Activated CD4-positive, alpha-beta memory T cell treated with anti-CD3 and anti-CD28 coated beads, Interleukin-2, amount 10 ng/mL, durations not matched to agents 7 days and 5 days (primary cell): Measurements from ENCODE around the gene PDGFC. TPM values are rescaled to one million over a fixed set of nuclear protein-coding genes. Genes with fewer than 3 reads are reported as not detected.
"Not testable (repeated sequence)": the region's sequence is repeated elsewhere in the genome, so short reads cannot be mapped to it uniquely, and the experiment has no call there.

Experiments used
- CTCF ChIA-PET: fragments of 350-600 bp; sonication (Branson Sonifier 250); formaldehyde crosslinking; loops from one replicate; lab custom pipeline; 2021; ENCODE audit warnings: antibody characterized with exemption, inconsistent platforms; lab: Charles Lee
- POLR2A ChIA-PET: fragments of 350-600 bp; sonication (Branson Sonifier 250); formaldehyde crosslinking; loops from one replicate; lab custom pipeline; 2021; ENCODE audit warnings: antibody characterized with exemption; lab: Charles Lee
- DNase-seq: peaks from one replicate; pipeline ENCODE4 v3.0.0-alpha.2; 2020
- H3K27ac Mint-ChIP-seq: one replicate; pipeline ENCODE4 v1.8.0; 2021; ENCODE audit warnings: mild to moderate bottlenecking, mixed read lengths
- H3K27me3 Mint-ChIP-seq: one replicate; pipeline ENCODE4 v1.8.0; 2021; ENCODE audit warnings: mixed read lengths
- H3K36me3 Mint-ChIP-seq: one replicate; pipeline ENCODE4 v1.8.0; 2021; ENCODE audit warnings: low read depth, mixed read lengths
- H3K4me1 Mint-ChIP-seq: one replicate; pipeline ENCODE4 v1.8.0; 2021; ENCODE audit warnings: mixed read lengths
- H3K4me3 Mint-ChIP-seq: one replicate; pipeline ENCODE4 v1.8.0; 2021; ENCODE audit warnings: mild to moderate bottlenecking, mixed read lengths
- H3K9me3 Mint-ChIP-seq: one replicate; pipeline ENCODE4 v1.8.0; 2021; ENCODE audit warnings: mixed read lengths
- total RNA-seq, 2 experiments: library from RNA; stranded (reverse); gene quantifications; one replicate each; pipeline ENCODE4 v1.2.3, GENCODE V29; 2021

PDGFC gene
- total RNA-seq, 2 experiments from 2014 or later = not detected

DNA sequence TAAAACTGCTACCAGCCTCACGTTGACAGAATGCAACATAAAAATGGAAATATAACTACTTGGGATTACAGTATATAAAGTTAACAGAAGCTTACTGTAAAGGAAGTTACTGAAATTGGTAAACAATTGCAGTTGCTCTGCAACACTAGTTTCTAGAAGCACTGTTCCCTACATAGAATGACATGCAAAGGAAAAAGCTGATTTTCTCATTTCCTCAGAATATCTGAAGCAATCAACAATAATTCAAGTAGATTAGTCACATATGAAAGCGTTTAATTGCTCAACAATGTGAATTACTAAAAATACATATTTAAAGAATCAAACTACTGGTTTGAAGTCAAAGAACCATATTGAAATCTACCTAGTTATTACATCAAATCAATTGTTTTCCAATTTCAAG lies 31.8 kb downstream of the PDGFC start:
- Mint-ChIP-seq H3K36me3 (no peaks in the 10 kb centered on the region), H3K9me3 (no peaks in the 10 kb centered on the region), H3K27me3 (no peaks in the 10 kb centered on the region), H3K4me1 (no peaks in the 10 kb centered on the region), H3K4me3 (no peak overlapping the region), H3K27ac (no peak overlapping the region)
- ChIA-PET POLR2A (no interaction called here), CTCF (no interaction called here)
- no peak for DNase-seq

DNA sequence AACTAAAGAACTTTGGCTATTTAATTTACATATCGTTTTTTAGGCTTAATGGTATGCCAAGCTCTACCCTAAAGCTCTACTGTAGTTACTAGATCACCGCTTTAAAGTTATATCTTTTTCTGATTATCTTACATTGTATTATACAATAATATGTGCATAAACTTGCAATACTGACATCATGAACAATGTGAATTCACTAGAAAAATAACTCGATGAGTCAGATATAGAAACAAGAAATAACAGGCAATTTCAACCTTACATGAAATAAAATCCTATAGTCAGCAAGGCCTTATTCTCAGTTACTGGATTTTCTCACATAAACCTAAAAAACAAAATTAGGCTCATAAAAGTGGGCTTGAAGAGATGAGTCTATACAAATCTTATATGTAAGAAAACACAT lies 32.5 kb downstream of the PDGFC start:
- Mint-ChIP-seq H3K9me3 (no peaks in the 10 kb centered on the region), H3K27ac (no peak overlapping the region)
- POLR2A ChIA-PET = no interaction called here

DNA sequence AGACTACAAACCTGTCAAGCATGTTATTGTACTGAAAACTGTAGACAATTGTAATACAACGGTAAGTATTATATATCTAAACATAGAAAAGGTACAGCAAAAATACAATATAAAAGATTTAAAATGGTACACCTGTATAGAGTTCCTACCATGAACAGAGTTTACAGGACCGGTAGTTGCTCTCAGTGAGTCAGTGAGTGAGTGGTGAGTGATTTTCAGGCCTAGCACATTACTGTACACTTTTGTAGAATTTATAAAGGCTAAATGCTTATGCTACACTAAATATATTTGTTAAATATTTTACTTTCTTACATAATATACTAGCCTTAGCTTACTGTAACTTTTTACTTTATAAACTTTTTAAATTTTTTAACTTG lies 37.4 kb downstream of the PDGFC start:
- POLR2A ChIA-PET = no interaction called here

More for the DNA sequence above, 32.5 kb downstream of the PDGFC start:
- Mint-ChIP-seq H3K27me3 (no peaks in the 10 kb centered on the region), H3K4me1 (no peaks in the 10 kb centered on the region), H3K36me3 (no peaks in the 10 kb centered on the region), H3K4me3 (no peak overlapping the region)
- CTCF ChIA-PET = no interaction called here
- no peak for DNase-seq

DNA sequence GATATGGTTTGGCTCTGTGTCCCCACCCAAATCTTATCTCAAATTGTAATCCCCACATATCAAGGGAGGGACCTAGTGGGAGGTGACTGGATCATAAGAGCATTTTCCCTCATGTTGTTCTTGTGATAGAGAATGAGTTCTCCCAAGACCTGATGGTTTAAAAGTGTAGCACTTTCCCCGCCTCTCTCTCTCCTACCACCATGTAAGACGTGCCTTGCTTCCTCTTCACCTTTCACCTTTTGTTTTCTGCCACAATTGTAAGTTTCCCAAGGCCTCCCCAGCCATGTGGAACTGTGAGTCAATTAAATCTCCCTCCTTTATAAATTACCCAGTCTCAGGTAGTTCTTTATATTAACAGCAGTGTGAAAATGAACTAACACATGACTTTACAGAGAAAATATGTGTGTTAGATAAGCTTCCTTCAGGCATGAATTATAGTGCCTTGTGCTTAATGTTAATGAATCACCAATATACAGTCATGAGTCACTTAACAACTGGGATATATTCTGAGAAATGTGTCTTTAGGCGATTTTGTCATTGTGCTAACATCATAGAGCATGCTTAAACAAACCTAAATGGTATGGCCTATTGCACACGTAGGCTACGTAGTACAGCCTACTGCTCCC lies 37.9 kb downstream of the PDGFC start:
- Mint-ChIP-seq H3K27ac (no peak overlapping the region), H3K9me3 (peaks cover 2% of the 10 kb centered on the region), H3K4me3 (no peak overlapping the region), H3K27me3 (no peaks in the 10 kb centered on the region), H3K4me1 (no peaks in the 10 kb centered on the region), H3K36me3 (no peaks in the 10 kb centered on the region)
- ChIA-PET CTCF (no interaction called here), POLR2A (no interaction called here)
- no peak for DNase-seq

More for the DNA sequence above, 37.4 kb downstream of the PDGFC start:
- Mint-ChIP-seq H3K4me3 (no peak overlapping the region), H3K4me1 (no peaks in the 10 kb centered on the region), H3K27ac (no peak overlapping the region), H3K27me3 (no peaks in the 10 kb centered on the region), H3K36me3 (no peaks in the 10 kb centered on the region), H3K9me3 (peaks cover 2% of the 10 kb centered on the region)
- CTCF ChIA-PET = no interaction called here
- no peak for DNase-seq

DNA sequence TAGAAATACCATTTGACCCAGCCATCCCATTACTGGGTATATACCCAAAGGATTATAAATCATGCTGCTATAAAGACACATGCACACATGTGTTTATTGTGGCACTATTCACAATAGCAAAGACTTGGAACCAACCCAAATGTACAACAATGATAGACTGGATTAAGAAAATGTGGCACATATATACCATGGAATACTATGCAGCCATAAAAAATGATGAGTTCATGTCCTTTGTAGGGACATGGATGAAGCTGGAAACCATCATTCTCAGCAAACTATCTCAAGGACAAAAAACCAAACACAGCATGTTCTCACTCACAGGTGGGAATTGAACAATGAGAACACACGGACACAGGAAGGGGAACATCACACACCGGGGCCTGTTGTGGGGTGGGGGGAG lies 39.2 kb downstream of the PDGFC start:
- H3K9me3 Mint-ChIP-seq, POLR2A ChIA-PET, H3K27ac Mint-ChIP-seq, H3K4me1 Mint-ChIP-seq, H3K27me3 Mint-ChIP-seq, H3K4me3 Mint-ChIP-seq, CTCF ChIA-PET, H3K36me3 Mint-ChIP-seq, DNase-seq: not testable (repeated sequence)

DNA sequence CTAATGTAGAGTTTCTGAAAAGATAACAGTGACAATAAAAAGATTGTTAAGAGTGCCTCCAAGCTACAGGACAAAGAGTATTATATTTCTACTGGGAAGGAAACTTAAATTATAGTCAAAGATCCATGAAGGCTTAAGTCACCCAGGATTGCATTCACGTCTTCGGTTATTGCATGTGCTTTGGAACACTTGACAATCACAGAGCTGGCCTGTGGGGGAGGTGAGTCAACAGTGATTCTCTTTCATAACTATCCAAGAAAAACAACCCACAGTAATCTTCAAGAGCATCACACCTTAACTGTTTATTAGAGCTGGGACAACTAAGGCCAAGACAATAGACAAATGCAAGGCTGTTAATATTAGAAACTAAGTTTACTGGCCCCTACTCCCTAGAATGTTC lies 40.3 kb downstream of the PDGFC start:
- no peak for DNase-seq
- ChIA-PET POLR2A (no interaction called here), CTCF (no interaction called here)
- H3K36me3 Mint-ChIP-seq = no peaks in the 10 kb centered on the region
- H3K27ac Mint-ChIP-seq = no peak overlapping the region
- no peaks in the 10 kb centered on the region for H3K4me1 Mint-ChIP-seq
- H3K4me3 Mint-ChIP-seq = no peak overlapping the region
- H3K27me3 Mint-ChIP-seq = no peaks in the 10 kb centered on the region
- H3K9me3 Mint-ChIP-seq = peaks cover 7% of the 10 kb centered on the region

DNA sequence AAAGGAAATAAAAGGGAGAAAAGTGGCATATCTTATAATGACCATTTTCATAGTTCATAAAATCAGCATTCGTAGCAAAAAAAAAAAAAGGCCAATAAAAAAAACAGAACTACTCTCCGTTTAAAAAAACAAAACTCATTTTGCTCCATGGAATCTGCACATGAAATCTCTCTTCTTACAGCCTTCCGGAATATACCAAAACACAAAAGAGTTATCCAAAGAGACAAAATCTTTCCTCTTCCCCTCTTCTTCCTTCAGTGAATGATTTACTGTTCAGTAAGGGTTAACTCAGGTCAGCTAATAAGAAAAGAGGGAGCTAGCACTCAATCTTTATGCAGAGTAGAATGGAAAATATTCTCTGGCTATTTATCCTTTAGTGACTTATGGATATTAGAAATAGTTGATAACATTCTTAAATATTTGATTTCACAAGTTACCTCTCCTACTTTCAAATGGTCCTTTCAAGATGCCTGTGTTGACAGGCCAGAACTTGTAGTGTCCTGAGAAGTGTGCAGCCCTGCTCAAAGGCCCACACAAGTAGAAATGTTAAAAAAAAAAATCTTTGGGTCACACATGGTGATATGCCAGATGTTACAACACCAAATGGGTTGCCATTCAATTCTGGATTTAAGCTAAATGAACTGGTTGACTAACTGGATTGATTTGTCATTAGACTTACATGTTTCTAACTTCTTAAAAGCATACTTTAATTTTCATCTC lies 42.1 kb downstream of the PDGFC start:
- ChIA-PET CTCF (no interaction called here), POLR2A (no interaction called here)
- Mint-ChIP-seq H3K4me3 (no peak overlapping the region), H3K9me3 (peaks cover 7% of the 10 kb centered on the region), H3K27me3 (no peaks in the 10 kb centered on the region), H3K4me1 (no peaks in the 10 kb centered on the region), H3K36me3 (no peaks in the 10 kb centered on the region), H3K27ac (no peak overlapping the region)
- no peak for DNase-seq

DNA sequence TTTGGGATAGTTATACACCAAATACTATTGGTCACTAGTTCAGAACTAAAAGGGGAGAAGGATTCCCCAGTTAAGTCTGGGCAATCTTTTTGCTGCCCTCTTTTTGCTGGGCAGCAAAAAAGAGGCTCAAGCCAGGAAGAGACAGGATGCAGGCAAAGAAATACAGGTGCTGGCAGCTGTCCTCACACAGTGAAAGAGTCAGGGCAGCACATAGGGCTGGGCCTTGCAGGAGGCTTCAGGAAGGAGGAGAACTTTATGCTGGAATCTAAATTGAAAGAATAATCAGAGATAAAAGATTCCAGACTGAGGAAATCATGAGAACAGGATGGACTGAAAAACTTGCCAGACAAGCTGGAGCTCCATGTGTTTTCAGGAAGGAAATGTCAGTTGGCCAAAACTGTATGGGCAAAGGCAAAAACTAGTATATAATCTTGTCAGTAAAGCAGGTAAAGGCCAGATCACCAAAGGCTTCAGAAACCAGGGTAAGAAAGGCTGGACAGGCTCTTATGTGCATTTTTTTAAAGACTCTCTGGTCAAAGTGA lies 46.8 kb downstream of the PDGFC start:
- Mint-ChIP-seq H3K36me3 (no peaks in the 10 kb centered on the region), H3K4me3 (no peak overlapping the region), H3K9me3 (peaks cover 5% of the 10 kb centered on the region), H3K4me1 (no peaks in the 10 kb centered on the region), H3K27ac (no peak overlapping the region), H3K27me3 (no peaks in the 10 kb centered on the region)
- CTCF ChIA-PET = no interaction called here
- POLR2A ChIA-PET = no interaction called here
- no peak for DNase-seq

DNA sequence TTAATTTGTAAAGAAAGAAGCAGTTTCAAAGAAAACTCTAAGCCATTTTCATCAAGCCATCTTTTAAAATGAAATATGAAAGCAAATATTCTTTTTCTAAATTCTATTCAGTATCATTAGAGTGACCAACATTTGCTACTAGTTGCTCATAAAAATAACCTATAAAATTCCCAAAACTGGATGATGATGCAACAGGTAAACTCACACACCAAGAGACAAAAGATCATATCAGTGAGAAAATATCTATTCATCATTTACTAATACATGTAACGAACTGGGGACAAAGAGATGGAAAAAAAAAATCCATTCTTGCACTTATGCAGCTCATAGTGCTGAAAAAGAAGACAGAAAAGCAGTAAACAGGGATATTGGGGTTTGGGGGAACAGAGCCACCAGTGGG lies 48.1 kb downstream of the PDGFC start:
- H3K4me3 Mint-ChIP-seq = no peak overlapping the region
- no peaks in the 10 kb centered on the region for H3K27me3 Mint-ChIP-seq
- peaks cover 5% of the 10 kb centered on the region for H3K9me3 Mint-ChIP-seq
- H3K4me1 Mint-ChIP-seq = no peaks in the 10 kb centered on the region
- no peaks in the 10 kb centered on the region for H3K36me3 Mint-ChIP-seq
- CTCF ChIA-PET = no interaction called here
- no peak for DNase-seq
- POLR2A ChIA-PET = no interaction called here
- no peak overlapping the region for H3K27ac Mint-ChIP-seq

DNA sequence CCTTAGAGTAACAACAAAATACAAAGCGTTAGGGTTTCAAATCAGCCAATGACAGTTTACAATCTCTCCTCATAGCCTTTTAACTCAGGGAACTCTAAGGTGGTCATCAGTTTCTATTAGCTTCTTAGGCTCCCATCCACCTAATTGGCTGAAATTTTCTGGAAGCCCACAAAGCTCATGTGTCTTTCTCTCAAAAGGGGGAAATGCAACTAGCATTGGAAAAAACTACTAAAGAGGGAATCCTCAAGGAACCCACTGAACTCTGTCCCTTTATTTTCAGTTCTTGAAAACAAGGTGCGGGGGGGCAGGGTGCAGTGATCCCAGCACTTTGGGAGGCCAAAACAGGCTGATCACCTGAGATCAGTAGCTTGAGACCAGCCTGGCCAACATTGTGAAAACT lies 56.4 kb downstream of the PDGFC start:
- peaks cover 4% of the 10 kb centered on the region for H3K9me3 Mint-ChIP-seq
- no peak overlapping the region for H3K27ac Mint-ChIP-seq
- POLR2A ChIA-PET = no interaction called here
- no peak overlapping the region for H3K4me3 Mint-ChIP-seq
- no peak for DNase-seq
- H3K4me1 Mint-ChIP-seq = no peaks in the 10 kb centered on the region
- no peaks in the 10 kb centered on the region for H3K27me3 Mint-ChIP-seq
- no peaks in the 10 kb centered on the region for H3K36me3 Mint-ChIP-seq
- CTCF ChIA-PET = no interaction called here

DNA sequence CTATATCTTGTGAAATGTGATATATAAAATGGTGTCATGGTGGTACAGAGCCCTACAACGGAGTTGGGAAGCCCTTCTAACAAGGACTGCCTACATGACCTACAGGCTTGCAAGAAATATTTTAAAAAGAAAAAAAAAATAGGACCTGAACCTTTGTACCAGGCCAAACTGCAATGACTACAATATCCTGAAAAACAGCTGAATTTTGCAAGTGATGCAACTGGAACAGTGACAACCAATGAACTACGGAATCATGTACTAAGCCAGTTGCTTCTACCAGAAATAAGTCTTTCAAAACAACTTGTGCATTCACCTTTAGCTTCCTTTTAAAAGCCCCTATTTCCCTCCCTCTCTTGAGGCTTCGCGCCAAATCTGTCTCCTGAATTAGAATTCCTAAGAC lies 58.4 kb downstream of the PDGFC start:
- ChIA-PET CTCF (no interaction called here), POLR2A (no interaction called here)
- H3K36me3 Mint-ChIP-seq = no peaks in the 10 kb centered on the region
- H3K27me3 Mint-ChIP-seq = no peaks in the 10 kb centered on the region
- no peaks in the 10 kb centered on the region for H3K4me1 Mint-ChIP-seq
- no peak for DNase-seq
- no peak overlapping the region for H3K27ac Mint-ChIP-seq
- no peak overlapping the region for H3K4me3 Mint-ChIP-seq
- peaks cover 4% of the 10 kb centered on the region for H3K9me3 Mint-ChIP-seq

DNA sequence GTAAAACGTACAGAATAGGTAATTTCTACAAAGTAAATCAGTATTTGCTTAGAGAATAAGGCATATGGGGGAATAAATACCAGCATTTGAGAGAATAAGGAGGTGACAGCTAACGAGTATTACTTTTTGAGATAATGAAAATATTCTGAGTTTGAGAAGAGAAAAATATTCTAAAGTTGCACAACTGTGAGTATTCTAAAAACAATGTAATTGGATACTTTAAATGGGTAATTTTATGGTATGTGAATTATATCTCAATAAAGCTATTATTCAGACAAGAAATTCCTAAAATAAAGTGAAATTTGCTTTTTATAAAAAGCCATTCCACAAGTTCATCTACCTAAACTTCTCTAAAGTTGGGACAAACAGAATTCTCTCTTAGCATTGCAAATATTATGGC lies 62.6 kb downstream of the PDGFC start:
- POLR2A ChIA-PET = no interaction called here
- H3K4me1 Mint-ChIP-seq = no peaks in the 10 kb centered on the region
- CTCF ChIA-PET = no interaction called here
- DNase-seq = no peak
- no peaks in the 10 kb centered on the region for H3K36me3 Mint-ChIP-seq
- H3K27me3 Mint-ChIP-seq = no peaks in the 10 kb centered on the region
- H3K4me3 Mint-ChIP-seq = no peak overlapping the region
- H3K9me3 Mint-ChIP-seq = peaks cover 2% of the 10 kb centered on the region
- no peak overlapping the region for H3K27ac Mint-ChIP-seq

DNA sequence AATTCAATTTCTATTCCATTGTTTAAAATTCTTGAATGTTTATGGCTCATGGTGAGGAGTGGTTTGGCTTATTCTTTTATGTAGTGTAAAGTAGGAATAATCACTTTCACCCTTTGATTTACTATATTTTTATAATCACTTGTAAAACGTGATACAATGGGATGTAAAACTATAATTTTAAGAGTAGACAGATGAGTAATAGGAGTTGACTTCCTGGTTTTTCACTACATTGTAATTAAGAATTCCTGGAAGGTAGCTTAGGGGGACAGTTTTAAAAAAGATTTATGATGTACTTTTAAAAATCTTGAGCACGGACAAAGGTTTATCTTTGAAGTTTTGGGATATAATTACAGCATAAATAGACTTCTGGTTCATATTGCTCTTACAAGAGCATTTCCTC lies 65.3 kb downstream of the PDGFC start:
- Mint-ChIP-seq H3K36me3 (no peaks in the 10 kb centered on the region), H3K9me3 (no peaks in the 10 kb centered on the region), H3K27me3 (no peaks in the 10 kb centered on the region), H3K4me1 (no peaks in the 10 kb centered on the region), H3K4me3 (no peak overlapping the region), H3K27ac (no peak overlapping the region)
- DNase-seq = no peak
- CTCF ChIA-PET = no interaction called here
- POLR2A ChIA-PET = no interaction called here

DNA sequence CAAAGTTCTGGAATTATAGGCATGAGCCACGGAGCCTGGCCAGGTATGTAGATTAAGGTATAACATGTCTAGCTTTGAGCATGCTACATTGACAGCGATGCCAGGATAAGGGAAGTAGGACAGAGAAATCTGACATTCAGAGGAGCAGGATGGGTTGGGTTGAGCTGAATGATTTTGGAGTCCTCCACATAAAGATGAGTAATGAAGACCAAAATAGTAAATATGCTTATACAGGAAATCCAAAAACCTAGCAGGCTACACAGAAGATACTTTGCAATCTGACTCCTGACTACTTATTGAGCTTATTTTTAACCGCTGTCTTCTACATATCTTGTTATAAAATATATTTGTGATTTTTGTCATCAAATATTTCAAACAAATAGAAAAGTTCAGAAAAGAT lies 69.7 kb downstream of the PDGFC start:
- no peak for DNase-seq
- Mint-ChIP-seq H3K27me3 (no peaks in the 10 kb centered on the region), H3K4me1 (no peaks in the 10 kb centered on the region), H3K9me3 (peaks cover 2% of the 10 kb centered on the region), H3K4me3 (no peak overlapping the region), H3K27ac (no peak overlapping the region), H3K36me3 (no peaks in the 10 kb centered on the region)
- ChIA-PET POLR2A (no interaction called here), CTCF (no interaction called here)
